NCI-H748 (cell line): ENCODE results near the gene SLC35G6.
"Not testable (repeated sequence)": the region's sequence is repeated elsewhere in the genome, so short reads cannot be mapped to it uniquely, and the experiment has no call there.

Source experiments
- DNase-seq: peaks from one replicate; lab custom pipeline; 2025; ENCODE audit not compliant: unreplicated experiment; lab: John Stamatoyannopoulos, UW

SLC35G6 gene

DNA sequence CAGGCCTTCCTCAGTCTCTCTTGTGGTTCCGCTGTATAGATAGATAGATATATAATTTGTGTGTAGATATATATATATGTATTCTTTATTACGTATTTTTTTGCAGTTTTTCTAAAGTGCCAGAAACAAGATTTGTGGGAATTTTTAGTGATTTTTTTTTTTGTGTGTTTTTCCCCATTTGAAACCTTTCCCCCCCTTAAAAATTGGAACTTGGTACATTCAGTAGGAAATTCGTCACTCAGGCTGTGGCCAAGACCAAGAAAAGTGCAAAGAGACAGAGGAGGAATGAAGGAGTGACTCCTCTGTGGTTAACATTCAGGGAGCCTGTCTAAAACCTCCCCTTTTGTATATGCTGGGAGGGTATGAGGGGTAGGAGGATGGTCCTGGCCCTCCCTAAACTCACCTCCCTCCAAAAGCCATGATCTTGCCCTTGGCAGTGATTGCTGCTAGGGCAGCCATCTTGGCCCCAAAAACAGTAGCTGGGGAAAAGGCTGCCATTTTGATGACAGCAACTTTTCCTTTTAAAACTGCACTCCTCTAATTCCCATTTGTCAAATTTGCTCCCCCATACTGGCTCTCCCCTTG lies 21.2 kb upstream of the SLC35G6 start:
- no peak for DNase-seq

DNA sequence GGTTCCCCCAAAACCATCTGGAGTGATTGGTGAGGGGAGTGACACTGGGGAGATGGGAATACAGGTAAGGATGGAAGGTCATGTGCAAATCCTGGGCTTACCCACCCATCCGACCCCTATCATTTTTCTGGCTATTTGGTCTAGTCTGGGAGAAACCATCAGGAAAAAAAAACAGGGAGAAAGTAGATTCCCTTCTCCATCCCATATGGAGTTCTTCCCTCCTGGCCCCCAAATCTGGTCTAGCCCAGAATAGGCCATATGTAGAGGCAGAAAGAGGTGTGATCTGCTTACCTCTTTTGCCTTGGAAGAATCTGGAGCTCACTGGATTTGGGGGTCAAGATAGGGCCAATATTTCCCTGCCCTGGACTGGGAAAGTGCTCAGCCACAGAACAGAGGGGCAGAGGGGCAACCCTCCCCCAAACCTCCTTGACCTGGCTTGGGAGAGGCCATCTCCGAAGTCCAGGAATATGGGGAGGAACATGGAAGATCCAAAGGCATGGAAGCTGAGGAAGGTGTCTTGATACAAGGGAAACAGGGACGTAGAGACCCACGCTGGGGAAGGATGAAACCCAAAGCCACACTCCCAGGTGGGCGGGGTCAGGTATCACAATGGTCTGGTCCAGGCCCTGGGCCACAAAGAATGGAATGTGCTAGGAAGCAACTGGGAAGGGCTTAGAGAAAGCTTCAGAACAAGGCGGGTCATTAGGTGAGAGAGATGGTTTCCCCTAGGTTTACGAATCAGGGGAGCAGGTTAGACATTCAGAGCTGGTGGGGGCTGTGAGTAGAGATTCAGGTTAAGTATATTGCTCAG lies 20.2 kb upstream of the SLC35G6 start:
- DNase-seq = no peak

DNA sequence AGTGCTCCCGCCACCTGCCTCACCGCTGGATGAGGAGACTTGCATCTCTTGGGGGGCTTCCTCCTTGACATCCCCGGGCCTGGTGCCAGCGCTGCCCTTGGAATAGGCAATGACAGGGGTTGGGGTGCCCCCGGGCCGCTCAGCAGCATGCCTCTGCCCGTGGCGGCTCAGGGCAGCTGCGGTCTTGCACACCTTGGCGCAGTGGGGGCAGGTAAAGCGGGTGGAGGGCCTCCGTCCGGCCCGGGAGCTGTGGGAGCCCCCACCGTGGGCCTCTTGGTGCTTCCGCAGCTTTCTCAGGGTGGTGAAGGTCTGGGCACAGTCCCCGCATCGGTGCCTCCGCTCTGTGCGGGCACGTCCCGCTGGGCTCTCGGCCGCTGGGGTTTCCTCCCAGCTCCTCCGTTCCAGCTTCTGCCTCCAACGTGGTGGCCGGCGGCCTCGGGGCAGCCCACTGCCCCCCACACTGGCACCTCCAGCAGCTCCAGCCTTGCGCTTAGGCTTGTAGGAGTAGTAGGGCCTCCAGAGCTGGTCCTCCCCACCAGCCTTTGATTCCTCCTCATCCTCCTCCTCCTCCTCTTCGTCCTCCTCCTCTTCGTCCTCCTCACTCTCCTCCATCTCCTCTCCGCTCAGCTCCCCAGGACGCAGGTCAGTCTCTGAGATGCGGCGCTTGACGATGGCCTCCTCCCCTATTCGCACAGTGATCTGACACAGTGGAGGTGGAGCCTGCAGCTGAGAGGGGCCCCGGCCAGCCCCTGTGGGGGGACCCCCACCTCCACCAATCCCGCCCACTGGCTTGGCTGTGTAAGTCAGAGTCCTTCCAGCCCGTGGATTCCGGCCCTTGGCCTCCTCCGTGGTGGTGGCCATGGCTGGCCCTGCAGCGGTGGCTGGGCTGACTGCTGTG lies 18.5 kb upstream of the SLC35G6 start:
- no peak for DNase-seq

GRCh38 chr17:7463372-7463846 lies 17.8 kb upstream of the SLC35G6 start:
- no peak for DNase-seq

DNA sequence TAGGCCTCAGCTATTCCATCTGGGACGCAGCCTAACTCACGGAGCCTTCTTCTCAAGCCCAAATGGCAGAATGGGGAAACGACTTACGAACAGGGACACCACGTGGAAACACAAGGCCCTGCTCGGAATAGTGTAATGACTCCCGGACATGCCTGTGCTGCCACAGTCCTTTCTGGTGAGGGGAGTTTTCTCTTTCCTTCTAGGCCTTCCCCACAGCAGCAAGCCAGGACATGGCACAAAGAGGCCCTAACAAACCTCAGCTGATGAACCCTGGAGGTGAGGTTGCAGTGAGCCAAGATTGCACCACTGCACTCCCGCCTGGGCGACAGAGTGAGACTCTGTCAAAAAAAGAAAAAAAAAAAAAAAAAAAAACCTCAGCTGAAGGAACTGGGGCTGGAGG lies 17.2 kb upstream of the SLC35G6 start:
- no peak for DNase-seq

DNA sequence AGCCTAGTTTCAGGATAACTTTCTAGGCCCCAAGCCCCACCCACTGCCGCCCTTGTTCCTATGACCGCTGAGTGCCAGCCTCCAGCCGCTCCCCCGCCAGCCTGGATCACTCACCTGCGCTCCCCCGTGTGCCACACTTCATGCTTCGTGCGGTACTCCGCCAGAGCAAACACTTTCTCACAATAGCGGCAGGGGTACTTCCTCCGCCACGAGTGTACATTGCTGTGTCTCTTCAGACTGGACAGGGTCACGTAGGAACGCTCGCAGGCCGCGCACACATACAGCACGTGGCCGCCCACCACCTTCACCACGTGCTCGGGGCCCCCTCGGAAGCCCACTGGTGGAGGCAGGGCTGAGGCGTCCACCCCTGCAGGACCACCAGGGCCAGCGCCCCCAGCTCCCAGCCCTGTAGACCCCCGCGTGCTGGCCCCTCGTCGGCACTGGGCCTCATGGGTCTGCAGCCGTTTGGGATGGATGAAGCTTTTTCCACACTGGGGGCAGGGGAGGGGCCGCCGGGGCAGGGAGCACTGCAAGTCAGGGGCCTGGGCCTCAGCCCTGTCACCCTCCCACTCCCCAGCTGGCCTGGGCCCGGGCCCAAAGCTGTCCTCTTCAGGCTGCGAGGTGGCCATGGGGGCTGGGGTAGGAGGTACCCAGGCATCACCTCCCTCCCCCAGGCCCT lies 15.5 kb upstream of the SLC35G6 start:
- DNase-seq = no peak

DNA sequence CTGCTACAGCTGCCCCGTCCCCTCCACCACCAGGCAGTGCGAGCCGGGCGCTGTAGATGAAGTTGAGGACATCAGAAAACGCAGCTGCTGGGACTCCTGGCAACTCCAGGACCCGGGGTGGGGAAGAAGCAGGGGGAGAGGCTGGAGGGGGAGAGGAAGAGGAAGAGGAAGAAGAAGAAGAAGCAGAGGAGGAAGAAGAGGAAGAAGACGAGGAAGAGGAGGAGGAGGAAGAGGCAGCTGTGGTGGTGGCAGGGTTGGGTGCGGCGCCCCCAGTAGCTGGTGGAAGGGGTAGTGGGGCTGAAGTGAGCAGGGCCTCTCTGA lies 15.0 kb upstream of the SLC35G6 start:
- no peak for DNase-seq

GRCh38 chr17:7466639-7467341 lies 14.5 kb upstream of the SLC35G6 start:
- no peak for DNase-seq

DNA sequence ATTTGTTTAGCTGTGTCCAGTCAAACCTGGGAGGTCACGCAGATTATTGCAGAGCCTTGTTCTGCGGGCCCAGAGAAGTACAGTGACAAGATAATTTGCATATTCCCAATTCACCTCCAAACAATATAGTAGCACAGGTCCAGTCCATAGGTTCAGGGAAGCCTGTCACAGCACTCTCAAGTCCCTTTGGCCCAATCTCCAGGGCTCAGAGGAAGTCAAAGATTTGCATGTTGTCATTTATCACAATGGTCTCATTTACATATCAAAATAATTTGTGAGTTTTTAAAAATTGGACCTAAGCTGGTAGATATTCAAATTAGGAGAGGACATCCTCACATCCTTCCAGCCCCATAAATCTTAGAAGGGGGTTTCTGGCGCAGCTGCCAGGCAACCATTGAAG lies 13.7 kb upstream of the SLC35G6 start:
- DNase-seq = no peak

- no peak for DNase-seq
Measured at GRCh38 chr17:7468290-7468689, 13.0 kb upstream of the SLC35G6 start.

DNA sequence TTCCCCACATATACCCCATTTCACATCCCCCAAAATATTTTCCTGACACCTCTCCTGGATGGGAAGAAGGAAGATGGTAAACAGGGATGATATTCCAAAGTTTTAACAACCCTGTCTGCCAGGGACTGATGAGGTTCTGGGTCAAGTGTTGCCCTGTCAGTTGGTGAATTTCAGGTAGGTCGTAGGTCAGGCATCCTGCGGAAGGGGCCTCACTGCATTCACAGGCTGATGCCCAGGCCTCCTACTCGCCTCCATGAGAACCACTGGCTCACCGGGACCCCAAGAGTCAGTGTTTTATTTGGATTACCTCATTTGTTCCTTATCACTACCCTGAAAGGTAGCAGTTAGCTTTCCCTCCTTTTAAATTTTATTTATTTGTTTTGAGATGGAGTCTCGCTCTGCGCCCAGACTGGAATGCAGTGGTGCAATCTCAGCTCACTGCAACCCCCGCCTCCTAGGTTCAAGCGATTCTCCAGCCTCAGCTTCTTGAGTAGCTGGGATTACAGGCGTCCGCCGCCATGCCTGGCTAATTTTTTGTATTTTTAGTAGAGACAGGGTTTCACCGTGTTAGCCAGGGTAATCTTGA lies 12.3 kb upstream of the SLC35G6 start:
- DNase-seq = no peak

GRCh38 chr17:7469843-7470242 lies 11.4 kb upstream of the SLC35G6 start:
- not testable (repeated sequence) for DNase-seq

- DNase-seq = not testable (repeated sequence)
Measured at GRCh38 chr17:7470457-7470973, 10.7 kb upstream of the SLC35G6 start.

DNA sequence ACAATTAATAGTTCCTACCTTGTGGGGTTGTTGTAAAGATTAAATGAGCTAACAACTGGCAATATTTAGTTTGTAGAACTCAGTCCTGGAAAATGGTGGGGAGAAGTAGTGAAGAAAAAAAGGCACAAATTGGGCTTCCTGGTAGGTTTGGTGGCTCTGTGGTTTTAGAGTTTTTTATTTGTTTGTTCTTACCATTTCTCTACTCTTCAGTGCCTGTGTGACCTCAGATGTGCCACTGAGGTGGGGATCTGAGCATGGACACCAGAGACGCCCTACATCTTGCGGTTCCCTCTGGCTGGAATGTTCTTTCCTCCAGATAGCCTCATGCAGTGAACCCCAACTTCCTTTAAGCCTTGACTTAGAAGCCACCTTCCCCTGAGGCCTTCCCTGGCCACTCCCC lies 9.5 kb upstream of the SLC35G6 start:
- no peak for DNase-seq

DNA sequence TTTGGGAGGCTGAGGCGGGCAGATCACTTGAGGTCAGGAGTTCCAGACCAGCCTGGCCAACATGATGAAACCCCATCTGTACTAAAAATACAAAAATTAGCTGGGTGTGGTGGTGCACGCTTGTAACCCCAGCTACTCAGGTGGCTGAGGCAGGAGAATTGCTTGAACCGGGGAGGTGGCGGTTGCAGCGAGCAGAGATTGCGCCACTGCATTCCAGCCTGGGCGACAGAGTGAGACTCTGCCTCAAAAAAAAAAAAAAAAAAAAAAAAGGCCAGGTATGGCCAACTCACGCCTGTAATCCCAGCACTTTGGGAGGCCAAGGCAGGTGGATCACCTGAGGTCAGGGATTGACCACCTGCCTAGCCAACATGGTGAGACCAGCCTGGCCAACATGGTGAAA lies 6.5 kb upstream of the SLC35G6 start:
- not testable (repeated sequence) for DNase-seq

DNA sequence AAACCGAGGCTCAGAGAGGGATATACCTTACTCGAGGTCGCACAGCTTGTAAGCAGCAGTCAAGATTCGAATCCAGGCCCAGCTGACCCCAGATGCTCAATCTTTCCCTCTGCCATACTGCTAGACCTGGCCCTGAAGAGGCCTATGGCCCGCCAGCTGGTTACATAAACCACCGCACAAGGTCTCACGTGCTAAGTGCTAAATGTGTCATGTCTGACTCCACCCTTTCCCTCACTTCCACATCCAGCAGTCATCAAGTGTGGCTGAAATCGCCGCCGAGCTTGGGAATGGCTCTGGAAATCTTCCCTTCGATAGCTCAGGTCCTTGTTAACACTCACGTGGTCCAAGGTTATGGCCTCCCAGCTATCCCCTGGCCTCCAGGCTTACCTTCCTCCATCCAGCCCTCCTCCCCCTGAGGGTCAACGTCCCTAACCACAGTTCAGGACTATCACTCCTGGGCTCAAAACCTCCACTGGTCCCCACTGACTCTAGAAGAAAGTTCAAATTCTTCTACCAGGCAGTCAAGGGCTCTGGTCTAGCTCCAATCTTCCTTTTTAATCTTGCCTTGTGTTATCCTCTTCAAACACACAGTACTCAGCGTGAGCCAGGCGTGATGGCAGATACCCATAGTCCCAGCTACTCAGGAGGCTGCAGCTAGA lies 5.4 kb upstream of the SLC35G6 start:
- DNase-seq = no peak

DNA sequence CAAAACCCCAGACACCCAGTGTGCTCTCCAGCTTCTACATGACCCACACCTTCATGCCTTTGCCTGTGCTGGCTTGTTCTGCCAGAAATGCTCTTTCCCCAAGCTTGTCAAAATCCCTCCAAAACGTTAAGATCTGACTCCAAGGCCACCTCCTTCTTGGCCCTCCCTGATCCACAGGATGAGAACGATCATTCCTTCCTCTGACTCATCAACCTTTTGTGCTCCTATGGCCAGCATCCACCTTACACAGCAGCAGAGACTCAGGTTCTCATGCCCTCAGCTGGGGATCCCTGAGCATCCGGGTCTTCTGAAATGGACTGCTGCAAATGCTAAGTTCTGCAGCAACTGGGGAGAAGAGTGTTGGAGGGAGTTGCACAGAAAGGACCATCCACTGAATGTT lies 4.8 kb upstream of the SLC35G6 start:
- no peak for DNase-seq

- no peak for DNase-seq
Measured at GRCh38 chr17:7476951-7477350, 4.3 kb upstream of the SLC35G6 start.
